Calu3 (cell line): Measurements from ENCODE around the gene ARL4A. TPM values are rescaled to one million over a fixed set of nuclear protein-coding genes. Genes with fewer than 3 reads are reported as not detected.
A peak's percentile ranks its signal among the peaks of the same experiment; 100 is the strongest.
"Not testable (repeated sequence)": the region's sequence is repeated elsewhere in the genome, so short reads cannot be mapped to it uniquely, and the experiment has no call there.

Source experiments
- BruUV-seq: library from RNA; stranded (reverse); fragments of 400-500 nt; replicated peaks from 2 replicates; lab custom pipeline; 2021; lab: Mats Ljungman, UMichigan
- CTCF ChIA-PET: fragments of 300-600 bp; sonication (Branson Sonifier 250); formaldehyde crosslinking; loops from one replicate; lab custom pipeline; 2022; ENCODE audit warnings: antibody characterized with exemption; lab: Charles Lee
- DNase-seq: peaks from one replicate; pipeline ENCODE4 v3.0.0; 2022
- H3K27ac Mint-ChIP-seq: one replicate; pipeline ENCODE4 v1.8.0; 2022; ENCODE audit warnings: mixed read lengths; ENCODE audit not compliant: unreplicated experiment
- H3K27me3 Mint-ChIP-seq: one replicate; pipeline ENCODE4 v1.8.0; 2022; ENCODE audit warnings: mixed read lengths; ENCODE audit not compliant: unreplicated experiment
- H3K36me3 Mint-ChIP-seq: one replicate; pipeline ENCODE4 v1.8.0; 2022; ENCODE audit warnings: mild to moderate bottlenecking, moderate library complexity, mixed read lengths; ENCODE audit not compliant: insufficient read depth, unreplicated experiment
- H3K4me1 Mint-ChIP-seq: one replicate; pipeline ENCODE4 v1.8.0; 2022; ENCODE audit warnings: mild to moderate bottlenecking, low read depth, mixed read lengths; ENCODE audit not compliant: unreplicated experiment
- H3K4me3 Mint-ChIP-seq: one replicate; pipeline ENCODE4 v1.8.0; 2022; ENCODE audit warnings: mild to moderate bottlenecking, low read depth, moderate library complexity, mixed read lengths; ENCODE audit not compliant: unreplicated experiment
- H3K9me3 Mint-ChIP-seq: one replicate; pipeline ENCODE4 v1.8.0; 2022; ENCODE audit warnings: low read depth, mixed read lengths; ENCODE audit not compliant: unreplicated experiment
- CTCF ChIP-seq: fragments of 200-600 bp; IDR thresholded peaks from one replicate; pipeline ENCODE4 v1.8.0; 2022; ENCODE audit warnings: antibody characterized with exemption; ENCODE audit not compliant: unreplicated experiment
- intact Hi-C: fragments of 100-400 bp; cut with micrococcal nuclease; formaldehyde crosslinking; loops from one replicate; pipeline ENCODE4 v1.10.0; 2022; ENCODE audit not compliant: unreplicated experiment
- total RNA-seq: library from RNA; stranded (reverse); gene quantifications from 2 replicates; pipeline ENCODE4 v1.2.3, GENCODE V29; 2022

ARL4A gene
- total RNA-seq, 1 experiment from 2014 or later = 31.9 TPM

- Mint-ChIP-seq H3K36me3 (peaks cover 50% of the 10 kb centered on the region), H3K4me1 (peaks cover 50% of the 10 kb centered on the region), H3K27ac (peak overlapping the region; percentile 86), H3K4me3 (peak overlapping the region; percentile 78), H3K27me3 (no peaks in the 10 kb centered on the region), H3K9me3 (no peaks in the 10 kb centered on the region)
- peak; percentile 99 for DNase-seq
- TF ChIP-seq CTCF = peak; percentile 100
- CTCF ChIA-PET = interaction anchor here (0.6 to 2.8 kb wide), 47 partner anchors 10 to 581 kb away, joined by 3 to 54 read pairs (median 4); a partner anchor contains a TSS
- intact Hi-C loops = loop anchor here (1.0 to 5.0 kb wide), 8 partner anchors 32 to 492 kb away; no protein-coding TSS in a partner anchor
- BruUV-seq = TSS peak; percentile 97
Measured at GRCh38 chr7:12686234-12686890, 1.1 kb upstream of the ARL4A start.

GRCh38 chr7:12687718-12688171 is 312 bp downstream of the ARL4A start:
- Mint-ChIP-seq H3K9me3 (no peaks in the 10 kb centered on the region), H3K27me3 (no peaks in the 10 kb centered on the region), H3K4me1 (peaks cover 50% of the 10 kb centered on the region), H3K36me3 (peaks cover 53% of the 10 kb centered on the region), H3K4me3 (peak overlapping the region; percentile 78), H3K27ac (peak overlapping the region; percentile 86)
- CTCF ChIA-PET = interaction anchor here (0.6 to 2.8 kb wide), 28 partner anchors 8 to 578 kb away, joined by 3 to 54 read pairs (median 6); no protein-coding TSS in a partner anchor
- no peak for TF ChIP-seq CTCF
- BruUV-seq = no TSS peak
- no peak for DNase-seq
- intact Hi-C loops = loop anchor here (1.0 to 5.0 kb wide), 8 partner anchors 31 to 491 kb away; no protein-coding TSS in a partner anchor

DNA sequence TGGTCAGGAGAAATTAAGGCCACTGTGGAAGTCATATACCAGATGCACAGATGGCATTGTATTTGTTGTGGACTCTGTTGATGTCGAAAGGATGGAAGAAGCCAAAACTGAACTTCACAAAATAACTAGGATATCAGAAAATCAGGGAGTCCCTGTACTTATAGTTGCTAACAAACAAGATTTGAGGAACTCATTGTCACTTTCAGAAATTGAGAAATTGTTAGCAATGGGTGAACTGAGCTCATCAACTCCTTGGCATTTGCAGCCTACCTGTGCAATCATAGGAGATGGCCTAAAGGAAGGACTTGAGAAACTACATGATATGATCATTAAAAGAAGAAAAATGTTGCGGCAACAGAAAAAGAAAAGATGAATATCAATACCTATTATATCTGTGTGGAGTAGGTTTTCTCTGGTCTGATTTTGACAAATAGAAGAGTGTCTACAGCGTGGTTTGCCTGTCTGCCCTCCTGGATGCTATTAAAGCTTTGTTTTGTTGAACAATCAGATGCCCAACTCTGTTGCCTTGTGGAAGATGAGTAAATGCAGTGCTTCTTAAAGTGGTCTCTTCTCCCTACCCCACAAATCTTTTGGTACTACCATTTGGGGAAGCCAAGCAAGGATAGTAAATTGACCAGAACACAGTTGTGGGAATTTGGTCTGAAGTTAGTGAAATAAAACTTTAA is 1.2 kb downstream of the ARL4A start:
- Mint-ChIP-seq H3K36me3 (peaks cover 53% of the 10 kb centered on the region), H3K4me3 (peak overlapping the region; percentile 78), H3K27ac (peak overlapping the region; percentile 86), H3K4me1 (peaks cover 56% of the 10 kb centered on the region)
- intact Hi-C loops = loop anchor here (5.0 kb wide), 3 partner anchors 166 to 354 kb away; no protein-coding TSS in a partner anchor
- H3K27me3 Mint-ChIP-seq, H3K9me3 Mint-ChIP-seq, DNase-seq, BruUV-seq: not testable (repeated sequence)
- CTCF ChIA-PET = interaction anchor here (1.8 to 2.5 kb wide), 2 partner anchors 14 to 18 kb away, joined by 4 to 12 read pairs; no protein-coding TSS in a partner anchor

DNA sequence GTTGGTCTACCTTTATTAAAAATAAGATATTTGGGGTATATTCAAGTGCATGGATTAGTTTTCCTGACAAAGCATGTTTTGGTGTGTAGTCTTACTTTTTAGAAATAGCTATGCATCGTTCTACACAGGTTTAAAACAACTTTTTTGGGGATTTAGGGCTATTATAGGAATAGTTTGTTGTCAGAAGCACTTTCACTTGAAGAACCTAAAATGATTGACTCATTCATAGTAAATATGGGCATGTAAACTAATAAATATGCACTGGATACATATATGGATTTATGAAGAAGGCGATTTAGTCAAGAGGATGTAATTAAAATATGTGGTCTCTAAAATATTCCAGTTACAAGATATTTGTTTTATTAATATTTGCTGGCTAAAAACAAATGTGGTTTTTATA is 2.0 kb downstream of the ARL4A start:
- DNase-seq = no peak
- intact Hi-C loops = loop anchor here (5.0 kb wide), 3 partner anchors 167 to 353 kb away; no protein-coding TSS in a partner anchor
- CTCF ChIA-PET = interaction anchor here (1.3 to 1.8 kb wide), 2 partner anchors 428 to 549 kb away, joined by 3 to 8 read pairs; no protein-coding TSS in a partner anchor

More for the DNA sequence above, 2.0 kb downstream of the ARL4A start:
- TF ChIP-seq CTCF = no peak
- Mint-ChIP-seq H3K4me1 (peaks cover 64% of the 10 kb centered on the region), H3K36me3 (peaks cover 53% of the 10 kb centered on the region), H3K27ac (peak overlapping the region; percentile 86), H3K27me3 (no peaks in the 10 kb centered on the region), H3K4me3 (peak overlapping the region; percentile 78), H3K9me3 (no peaks in the 10 kb centered on the region)
- no TSS peak for BruUV-seq
